COLO668 (cell line): Measurements from ENCODE around the gene SFTA2.
"Not testable (repeated sequence)": the region's sequence is repeated elsewhere in the genome, so short reads cannot be mapped to it uniquely, and the experiment has no call there.

Source experiments
- DNase-seq: peaks from one replicate; lab custom pipeline; 2025; ENCODE audit not compliant: unreplicated experiment; lab: John Stamatoyannopoulos, UW

SFTA2 gene

GRCh38 chr6:30931969-30932645, at the start of gene SFTA2:
SFTA2 (minus strand) TSS chr6:30932170; CDS start chr6:30932096, 74 bp downstream.
- DNase-seq = no peak

GRCh38 chr6:30979690-30980089, 47.7 kb upstream of the SFTA2 start:
- DNase-seq = no peak

- DNase-seq = no peak
Observed at GRCh38 chr6:30979141-30979540, 47.2 kb upstream of the SFTA2 start.

GRCh38 chr6:30974490-30975252, 42.7 kb upstream of the SFTA2 start:
- DNase-seq = no peak

- no peak for DNase-seq
Observed at GRCh38 chr6:30972816-30973215, 40.8 kb upstream of the SFTA2 start.

GRCh38 chr6:30970946-30971345, 39.0 kb upstream of the SFTA2 start:
- DNase-seq = no peak

GRCh38 chr6:30969171-30969570, 37.2 kb upstream of the SFTA2 start:
- not testable (repeated sequence) for DNase-seq

- no peak for DNase-seq
Observed at GRCh38 chr6:30966154-30966553, 34.2 kb upstream of the SFTA2 start.

GRCh38 chr6:30965140-30965601, 33.2 kb upstream of the SFTA2 start:
- no peak for DNase-seq

GRCh38 chr6:30964075-30964474, 32.1 kb upstream of the SFTA2 start:
- no peak for DNase-seq

- DNase-seq = no peak
Observed at GRCh38 chr6:30963641-30964040, 31.7 kb upstream of the SFTA2 start.

GRCh38 chr6:30962716-30963115, 30.7 kb upstream of the SFTA2 start:
- DNase-seq = no peak

- no peak for DNase-seq
Observed at GRCh38 chr6:30960907-30961673, 29.1 kb upstream of the SFTA2 start.

GRCh38 chr6:30957716-30958115, 25.7 kb upstream of the SFTA2 start:
- DNase-seq = no peak

GRCh38 chr6:30955367-30956042, 23.5 kb upstream of the SFTA2 start:
- DNase-seq = peak; percentile 11

GRCh38 chr6:30954631-30955366, 22.8 kb upstream of the SFTA2 start:
- no peak for DNase-seq

GRCh38 chr6:30951907-30952469, 20.0 kb upstream of the SFTA2 start:
- no peak for DNase-seq

GRCh38 chr6:30948811-30949210, 16.8 kb upstream of the SFTA2 start:
- DNase-seq = no peak

GRCh38 chr6:30947231-30947630, 15.3 kb upstream of the SFTA2 start:
- no peak for DNase-seq

GRCh38 chr6:30945281-30945680, 13.3 kb upstream of the SFTA2 start:
- no peak for DNase-seq
